HCT116 (cell line): ENCODE results near the gene STIM1. TPM values are rescaled to one million over a fixed set of nuclear protein-coding genes. Genes with fewer than 3 reads are reported as not detected.

Source experiments
- ATAC-seq: fragments of 200-7000 bp; cut with Tn5 transposase; 2 replicates; pipeline ENCODE4 v1.9.1; 2020; ENCODE audit warnings: mild to moderate bottlenecking, moderate library complexity
- BruUV-seq: library from RNA; stranded (reverse); fragments of 400-500 nt; replicated peaks from 2 replicates; lab custom pipeline; 2021; lab: Mats Ljungman, UMichigan
- CTCF ChIA-PET: fragments of 300-600 bp; sonication (Branson Sonifier 250); formaldehyde crosslinking; loops from one replicate; lab custom pipeline; 2021; ENCODE audit warnings: antibody characterized with exemption; lab: Charles Lee
- POLR2A ChIA-PET: fragments of 300-600, 350-600 bp; sonication (Branson Sonifier 250); formaldehyde crosslinking; loops from one replicate; lab custom pipeline; 2021; ENCODE audit warnings: antibody characterized with exemption; lab: Charles Lee
- RAD21 ChIA-PET, 2 experiments: fragments of 300-600 bp; sonication (Branson Sonifier 250); formaldehyde crosslinking; loops; one replicate each; lab custom pipeline; 2023; ENCODE audit warnings: low total read pairs in 2 of 2; ENCODE audit not compliant: uncharacterized antibody in 2 of 2, unreplicated experiment in 2 of 2, low non-redundant PET in 1 of 2; lab: Charles Lee
- DNase-seq: peaks from one replicate; pipeline ENCODE4 v3.0.0-alpha.2; 2010; ENCODE audit warnings: low read depth, low spot score
- H2AFZ ChIP-seq: fragments of 200-600 bp; shearing (Covaris generic), sonication (generic); 2 replicates; pipeline ENCODE4 v1.6.1; 2017; ENCODE audit warnings: low read depth, mixed run types, mixed read lengths, antibody characterized with exemption, low read length; ENCODE audit not compliant: poor library complexity, severe bottlenecking
- H3K27ac ChIP-seq: 2 replicates; pipeline ENCODE4 v1.5.1; 2012; ENCODE audit warnings: low read depth, low read length
- H3K27me3 ChIP-seq: fragments of 200-600 bp; sonication (generic); 2 replicates; pipeline ENCODE4 v1.6.1; 2016; ENCODE audit warnings: mixed run types, low read length, mixed read lengths; ENCODE audit not compliant: insufficient read depth
- H3K36me3 ChIP-seq, 2 experiments: fragments of 200-500 bp in 1 of 2; fragments of 200-600 bp in 1 of 2; sonication (Bioruptor generic) in 1 of 2; sonication (generic) in 1 of 2; 2 replicates each; pipeline versions ENCODE4 v1.5.1 to v1.6.1; 2014 to 2016; ENCODE audit warnings: low read length in 2 of 2, inconsistent platforms in 1 of 2, mixed read lengths in 1 of 2, mixed run types in 1 of 2; ENCODE audit not compliant: insufficient read depth in 2 of 2, control insufficient read depth in 1 of 2
- H3K4me1 ChIP-seq, 2 experiments: fragments of 200-600 bp in 1 of 2; sonication (generic) in 1 of 2; 2 replicates each; pipeline versions ENCODE4 v1.5.1 to v1.6.1; 2012 to 2017; ENCODE audit warnings: low read length in 2 of 2, inconsistent platforms in 1 of 2, mild to moderate bottlenecking in 1 of 2, mixed read lengths in 1 of 2, mixed run types in 1 of 2, moderate library complexity in 1 of 2; ENCODE audit not compliant: insufficient read depth in 2 of 2, control insufficient read depth in 1 of 2
- H3K4me2 ChIP-seq: fragments of 200-600 bp; sonication (generic); 2 replicates; pipeline ENCODE4 v1.6.1; 2017; ENCODE audit warnings: mixed run types, low read length, mixed read lengths
- H3K4me3 ChIP-seq, 2 experiments: fragments of 200-600 bp in 1 of 2; sonication (generic) in 1 of 2; replicated peaks in 1 of 2; 2 replicates each; pipeline ENCODE4 v1.5.1; 2011 to 2016; ENCODE audit warnings: low read length in 2 of 2, control low read depth in 1 of 2, low read depth in 1 of 2, mild to moderate bottlenecking in 1 of 2, mixed read lengths in 1 of 2, mixed run types in 1 of 2
- H3K79me2 ChIP-seq: fragments of 200-600 bp; sonication (generic); 2 replicates; pipeline ENCODE4 v1.6.1; 2017; ENCODE audit warnings: mild to moderate bottlenecking, mixed run types, low read length, moderate library complexity, mixed read lengths; ENCODE audit not compliant: insufficient read depth
- H3K9ac ChIP-seq: fragments of 200-600 bp; sonication (generic); 2 replicates; pipeline ENCODE4 v1.6.1; 2016; ENCODE audit warnings: low read length, mixed read lengths
- H3K9me2 ChIP-seq: fragments of 200-600 bp; sonication (generic), shearing (Covaris generic); 2 replicates; pipeline ENCODE4 v1.6.1; 2017; ENCODE audit warnings: mixed run types, mild to moderate bottlenecking, moderate library complexity; ENCODE audit not compliant: insufficient read depth
- H3K9me3 ChIP-seq, 2 experiments: fragments of 200-500 bp in 1 of 2; fragments of 200-600 bp in 1 of 2; sonication (Bioruptor generic) in 1 of 2; sonication (generic) in 1 of 2; 2 replicates each; pipeline ENCODE4 v1.6.1; 2014 to 2017; ENCODE audit warnings: low read length in 2 of 2, mixed read lengths in 2 of 2, inconsistent platforms in 1 of 2, low read depth in 1 of 2, mild to moderate bottlenecking in 1 of 2, mixed run types in 1 of 2, moderate library complexity in 1 of 2; ENCODE audit not compliant: control insufficient read depth in 1 of 2, insufficient read depth in 1 of 2
- H4K20me1 ChIP-seq: fragments of 200-600 bp; sonication (generic), shearing (Covaris generic); 2 replicates; pipeline ENCODE4 v1.6.1; 2017; ENCODE audit warnings: mixed run types, mild to moderate bottlenecking, moderate library complexity; ENCODE audit not compliant: insufficient read depth
- EGR1 ChIP-seq: IDR thresholded peaks from 2 replicates; pipeline ENCODE4 v1.6.1; 2012; ENCODE audit warnings: low read depth
- EZH2 ChIP-seq: fragments of 200-600 bp; sonication (generic); IDR thresholded peaks from 2 replicates; pipeline ENCODE4 v1.6.1; 2017; ENCODE audit warnings: antibody characterized with exemption, mixed run types
- JUND ChIP-seq: IDR thresholded peaks from 2 replicates; pipeline ENCODE4 v1.6.1; 2012
- POLR2AphosphoS5 ChIP-seq: IDR thresholded peaks from 2 replicates; pipeline ENCODE4 v1.6.1; 2011; ENCODE audit warnings: mild to moderate bottlenecking, low read depth, low read length, moderate library complexity
- RAD21 ChIP-seq: IDR thresholded peaks from 2 replicates; pipeline ENCODE4 v1.6.1; 2012; ENCODE audit warnings: low read depth, mild to moderate bottlenecking
- ZNF274 ChIP-seq: fragments of 200-500 bp; sonication (Bioruptor generic); IDR thresholded peaks from 2 replicates; pipeline ENCODE4 v1.6.1; 2014; ENCODE audit warnings: mild to moderate bottlenecking, low read depth, low read length, inconsistent platforms
- intact Hi-C: fragments of 100-400 bp; cut with micrococcal nuclease; formaldehyde crosslinking; loops from 2 replicates; pipeline ENCODE4 v1.10.0; 2022
- total RNA-seq: library from RNA; stranded (reverse); gene quantifications from one replicate; pipeline ENCODE4 v1.2.1, GENCODE V29; 2021; ENCODE audit not compliant: unreplicated experiment
- TF ChIP-seq, protein P1 (sequence below): IDR thresholded peaks from 2 replicates; pipeline ENCODE4 v1.6.1; 2011; ENCODE audit warnings: mild to moderate bottlenecking, low read length, moderate library complexity; ENCODE audit not compliant: insufficient replicate concordance; ENCODE audit errors: extremely low read depth
- TF ChIP-seq, protein P2 (sequence below): IDR thresholded peaks from 2 replicates; pipeline ENCODE4 v1.6.1; 2012; ENCODE audit warnings: low read depth
- TF ChIP-seq, protein P3 (sequence below), 3 experiments: fragments of 200-600 bp in 1 of 3; sonication (generic) in 1 of 3; IDR thresholded peaks in 2 of 3; conservative IDR thresholded peaks in 1 of 3; 2 replicates each; pipeline ENCODE4 v1.5.1; 2012 to 2017; ENCODE audit warnings: low read depth in 2 of 3, low read length in 2 of 3, antibody characterized with exemption in 1 of 3, borderline replicate concordance in 1 of 3, control low read depth in 1 of 3, mild to moderate bottlenecking in 1 of 3, mixed read lengths in 1 of 3, mixed run types in 1 of 3, moderate library complexity in 1 of 3; ENCODE audit not compliant: insufficient read depth in 1 of 3

STIM1 gene
- total RNA-seq, 1 experiment from 2014 or later = 22.3 TPM

DNA sequence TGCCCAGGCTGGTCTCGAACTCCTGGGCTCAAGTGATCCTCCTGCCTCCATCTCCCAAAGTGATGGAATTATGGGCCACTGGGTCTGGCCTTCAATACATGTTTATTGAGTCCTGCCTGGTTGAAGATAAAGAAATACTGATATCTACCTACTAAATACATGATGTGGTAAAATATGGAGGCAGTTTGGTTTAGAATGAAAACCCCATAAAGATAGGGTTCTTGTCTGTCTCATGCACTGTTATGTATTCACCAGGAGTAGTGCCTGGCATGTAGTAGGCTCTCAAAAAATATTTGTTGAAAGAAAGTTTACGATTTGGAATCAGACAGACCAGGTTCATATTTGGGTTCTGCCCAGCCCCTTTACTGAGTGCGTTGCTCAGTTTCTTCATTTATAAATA is 21.1 kb downstream of the STIM1 start:
- no peak for TF ChIP-seq JUND
- TF ChIP-seq EGR1 = no peak
- TF ChIP-seq POLR2AphosphoS5 = no peak
- TF ChIP-seq, protein P1, sequence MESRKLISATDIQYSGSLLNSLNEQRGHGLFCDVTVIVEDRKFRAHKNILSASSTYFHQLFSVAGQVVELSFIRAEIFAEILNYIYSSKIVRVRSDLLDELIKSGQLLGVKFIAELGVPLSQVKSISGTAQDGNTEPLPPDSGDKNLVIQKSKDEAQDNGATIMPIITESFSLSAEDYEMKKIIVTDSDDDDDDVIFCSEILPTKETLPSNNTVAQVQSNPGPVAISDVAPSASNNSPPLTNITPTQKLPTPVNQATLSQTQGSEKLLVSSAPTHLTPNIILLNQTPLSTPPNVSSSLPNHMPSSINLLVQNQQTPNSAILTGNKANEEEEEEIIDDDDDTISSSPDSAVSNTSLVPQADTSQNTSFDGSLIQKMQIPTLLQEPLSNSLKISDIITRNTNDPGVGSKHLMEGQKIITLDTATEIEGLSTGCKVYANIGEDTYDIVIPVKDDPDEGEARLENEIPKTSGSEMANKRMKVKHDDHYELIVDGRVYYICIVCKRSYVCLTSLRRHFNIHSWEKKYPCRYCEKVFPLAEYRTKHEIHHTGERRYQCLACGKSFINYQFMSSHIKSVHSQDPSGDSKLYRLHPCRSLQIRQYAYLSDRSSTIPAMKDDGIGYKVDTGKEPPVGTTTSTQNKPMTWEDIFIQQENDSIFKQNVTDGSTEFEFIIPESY = no peak
- TF ChIP-seq RAD21 = no peak
- TF ChIP-seq, protein P2, sequence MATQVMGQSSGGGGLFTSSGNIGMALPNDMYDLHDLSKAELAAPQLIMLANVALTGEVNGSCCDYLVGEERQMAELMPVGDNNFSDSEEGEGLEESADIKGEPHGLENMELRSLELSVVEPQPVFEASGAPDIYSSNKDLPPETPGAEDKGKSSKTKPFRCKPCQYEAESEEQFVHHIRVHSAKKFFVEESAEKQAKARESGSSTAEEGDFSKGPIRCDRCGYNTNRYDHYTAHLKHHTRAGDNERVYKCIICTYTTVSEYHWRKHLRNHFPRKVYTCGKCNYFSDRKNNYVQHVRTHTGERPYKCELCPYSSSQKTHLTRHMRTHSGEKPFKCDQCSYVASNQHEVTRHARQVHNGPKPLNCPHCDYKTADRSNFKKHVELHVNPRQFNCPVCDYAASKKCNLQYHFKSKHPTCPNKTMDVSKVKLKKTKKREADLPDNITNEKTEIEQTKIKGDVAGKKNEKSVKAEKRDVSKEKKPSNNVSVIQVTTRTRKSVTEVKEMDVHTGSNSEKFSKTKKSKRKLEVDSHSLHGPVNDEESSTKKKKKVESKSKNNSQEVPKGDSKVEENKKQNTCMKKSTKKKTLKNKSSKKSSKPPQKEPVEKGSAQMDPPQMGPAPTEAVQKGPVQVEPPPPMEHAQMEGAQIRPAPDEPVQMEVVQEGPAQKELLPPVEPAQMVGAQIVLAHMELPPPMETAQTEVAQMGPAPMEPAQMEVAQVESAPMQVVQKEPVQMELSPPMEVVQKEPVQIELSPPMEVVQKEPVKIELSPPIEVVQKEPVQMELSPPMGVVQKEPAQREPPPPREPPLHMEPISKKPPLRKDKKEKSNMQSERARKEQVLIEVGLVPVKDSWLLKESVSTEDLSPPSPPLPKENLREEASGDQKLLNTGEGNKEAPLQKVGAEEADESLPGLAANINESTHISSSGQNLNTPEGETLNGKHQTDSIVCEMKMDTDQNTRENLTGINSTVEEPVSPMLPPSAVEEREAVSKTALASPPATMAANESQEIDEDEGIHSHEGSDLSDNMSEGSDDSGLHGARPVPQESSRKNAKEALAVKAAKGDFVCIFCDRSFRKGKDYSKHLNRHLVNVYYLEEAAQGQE = no peak
- TF ChIP-seq EZH2 = no peak
- TF ChIP-seq, protein P3, sequence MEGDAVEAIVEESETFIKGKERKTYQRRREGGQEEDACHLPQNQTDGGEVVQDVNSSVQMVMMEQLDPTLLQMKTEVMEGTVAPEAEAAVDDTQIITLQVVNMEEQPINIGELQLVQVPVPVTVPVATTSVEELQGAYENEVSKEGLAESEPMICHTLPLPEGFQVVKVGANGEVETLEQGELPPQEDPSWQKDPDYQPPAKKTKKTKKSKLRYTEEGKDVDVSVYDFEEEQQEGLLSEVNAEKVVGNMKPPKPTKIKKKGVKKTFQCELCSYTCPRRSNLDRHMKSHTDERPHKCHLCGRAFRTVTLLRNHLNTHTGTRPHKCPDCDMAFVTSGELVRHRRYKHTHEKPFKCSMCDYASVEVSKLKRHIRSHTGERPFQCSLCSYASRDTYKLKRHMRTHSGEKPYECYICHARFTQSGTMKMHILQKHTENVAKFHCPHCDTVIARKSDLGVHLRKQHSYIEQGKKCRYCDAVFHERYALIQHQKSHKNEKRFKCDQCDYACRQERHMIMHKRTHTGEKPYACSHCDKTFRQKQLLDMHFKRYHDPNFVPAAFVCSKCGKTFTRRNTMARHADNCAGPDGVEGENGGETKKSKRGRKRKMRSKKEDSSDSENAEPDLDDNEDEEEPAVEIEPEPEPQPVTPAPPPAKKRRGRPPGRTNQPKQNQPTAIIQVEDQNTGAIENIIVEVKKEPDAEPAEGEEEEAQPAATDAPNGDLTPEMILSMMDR (IDR thresholded peaks at IDR 0.05 in 2 of 3, conservative IDR thresholded peaks at IDR 0.05 in 1 of 3; ENCODE audit: borderline replicate concordance in 1 of 3, insufficient read depth in 1 of 3, low read depth in 2 of 3, low read length in 2 of 3) = no peak
- TF ChIP-seq ZNF274 = no peak
- TF ChIP-seq, all 23 proteins: peak for 0
- H3K4me3 ChIP-seq = no peak overlapping the region
- ChIA-PET RAD21 (no interaction called here), POLR2A (no interaction called here), CTCF (interaction anchor here (0.9 kb wide), 1 partner anchor 22 kb away, joined by 4 read pairs; no protein-coding TSS in a partner anchor)
- no peaks in the 10 kb centered on the region for H3K36me3 ChIP-seq
- ATAC-seq (no peak), DNase-seq (no peak)
- H3K9me3 ChIP-seq = no peaks in the 10 kb centered on the region
- H3K27me3 ChIP-seq = no peaks in the 10 kb centered on the region
- no peak overlapping the region for H3K9ac ChIP-seq
- no peaks in the 10 kb centered on the region for H3K79me2 ChIP-seq
- H2AFZ ChIP-seq = no peak overlapping the region
- no peak overlapping the region for H3K4me2 ChIP-seq
- no peak overlapping the region for H3K27ac ChIP-seq
- no TSS peak for BruUV-seq
- H3K9me2 ChIP-seq = no peaks in the 10 kb centered on the region
- no peaks in the 10 kb centered on the region for H4K20me1 ChIP-seq
- intact Hi-C loops = no loop called here
- peaks cover 14 to 23% of the 10 kb centered on the region in 2 experiments for H3K4me1 ChIP-seq
